Peyer's patch (tissue), 4 donors: ENCODE data around the gene ZBTB18.

Experiments
- CTCF ChIP-seq, 6 experiments: fragments of 450-650 bp in 4 of 6; fragments of 200-600 bp in 2 of 6; sonication (generic) in 1 of 6; IDR thresholded peaks; one replicate each; pipeline ENCODE4 v1.5.1; 2017 to 2019; ENCODE audit warnings: antibody characterized with exemption in 6 of 6, mild to moderate bottlenecking in 3 of 6, moderate library complexity in 1 of 6
- POLR2A ChIP-seq, 2 donors: fragments of 450-650 bp; IDR thresholded peaks; one replicate each; pipeline ENCODE4 v1.5.1; 2017; ENCODE audit warnings: antibody characterized with exemption in 2 of 2, mild to moderate bottlenecking in 2 of 2, moderate library complexity in 2 of 2

GRCh38 chr1:244052016-244052727, 1.1 kb downstream of the ZBTB18 start:
- no peak for TF ChIP-seq POLR2A (IDR thresholded peaks at IDR 0.05)
- no peak for TF ChIP-seq CTCF (IDR thresholded peaks at IDR 0.05)
